K562 (cell line): Measurements from ENCODE around the gene LRRC7.

Experiments
- BRCA1 ChIP-seq, 2 experiments: fragments of 450-650 bp in 1 of 2; sonication (generic) in 1 of 2; formaldehyde crosslinking in 1 of 2; IDR thresholded peaks; 2 replicates each; pipeline versions ENCODE4 v1.5.0 to v1.6.1; 2017 to 2020; ENCODE audit warnings: mild to moderate bottlenecking in 1 of 2, missing genetic modification reagents in 1 of 2
- CTCF ChIP-seq, 3 experiments: IDR thresholded peaks in 2 of 3; conservative IDR thresholded peaks in 1 of 3; 2 replicates each; pipeline ENCODE4 v1.5.1; 2011 to 2012; ENCODE audit warnings: low read length in 3 of 3, mild to moderate bottlenecking in 3 of 3, control low read depth in 2 of 3, improper control_type of control experiment in 1 of 3, inconsistent platforms in 1 of 3, low read depth in 1 of 3, mixed read lengths in 1 of 3, moderate library complexity in 1 of 3; ENCODE audit not compliant: insufficient read depth in 2 of 3
- DPF2 ChIP-seq: fragments of 450-650 bp; IDR thresholded peaks from 2 replicates; pipeline ENCODE4 v1.6.1; 2016
- ETV6 ChIP-seq, 3 experiments: fragments of 150-350 bp in 1 of 3; sonication (generic) in 1 of 3; formaldehyde crosslinking in 1 of 3; IDR thresholded peaks; 2 replicates each; pipeline versions ENCODE4 v1.6.1 to v1.8.0; 2014 to 2022; ENCODE audit warnings: borderline replicate concordance in 2 of 3, low read depth in 2 of 3, antibody characterized with exemption in 1 of 3, low read length in 1 of 3, mild to moderate bottlenecking in 1 of 3, missing genetic modification reagents in 1 of 3
- MAFK ChIP-seq: IDR thresholded peaks from 2 replicates; pipeline ENCODE4 v1.6.1; 2011; ENCODE audit warnings: low read length, improper control_type of control experiment
- MAX ChIP-seq: sonication (generic); formaldehyde crosslinking; IDR thresholded peaks from 2 replicates; pipeline ENCODE4 v1.9.0; 2022; ENCODE audit warnings: mild to moderate bottlenecking, missing genetic modification reagents
- MCM3 ChIP-seq: fragments of 450-650 bp; IDR thresholded peaks from 2 replicates; pipeline ENCODE4 v1.6.1; 2016
- POLR2A ChIP-seq: fragments of 450-650 bp; conservative IDR thresholded peaks from 2 replicates; pipeline ENCODE4 v1.6.1; 2016
- RBM14 ChIP-seq: fragments of 200-400 bp; formaldehyde crosslinking; IDR thresholded peaks from 2 replicates; pipeline ENCODE4 v1.6.1; 2018; ENCODE audit warnings: low read depth, mild to moderate bottlenecking, low read length, moderate library complexity, borderline replicate concordance; ENCODE audit not compliant: insufficient read depth
- TARDBP ChIP-seq: fragments of 450-650 bp; IDR thresholded peaks from 2 replicates; pipeline ENCODE4 v1.6.1; 2016
- ZNF224 ChIP-seq: sonication (generic); formaldehyde crosslinking; IDR thresholded peaks from 2 replicates; pipeline ENCODE4 v1.8.0; 2022; ENCODE audit warnings: mild to moderate bottlenecking, missing genetic modification reagents
- TF ChIP-seq, protein P1 (sequence below): fragments of 250-450 bp; sonication (Bioruptor Pico); IDR thresholded peaks from 2 replicates; pipeline ENCODE4 v1.5.0; 2021; ENCODE audit warnings: mild to moderate bottlenecking, borderline replicate concordance
- TF ChIP-seq, protein P2 (sequence below), 2 experiments: fragments of 450-650 bp; formaldehyde crosslinking in 1 of 2; IDR thresholded peaks; 2 replicates each; pipeline versions ENCODE4 v1.4.0 to v1.6.1; 2014 to 2020; ENCODE audit warnings: mild to moderate bottlenecking in 2 of 2, borderline replicate concordance in 1 of 2, low read depth in 1 of 2

DNA sequence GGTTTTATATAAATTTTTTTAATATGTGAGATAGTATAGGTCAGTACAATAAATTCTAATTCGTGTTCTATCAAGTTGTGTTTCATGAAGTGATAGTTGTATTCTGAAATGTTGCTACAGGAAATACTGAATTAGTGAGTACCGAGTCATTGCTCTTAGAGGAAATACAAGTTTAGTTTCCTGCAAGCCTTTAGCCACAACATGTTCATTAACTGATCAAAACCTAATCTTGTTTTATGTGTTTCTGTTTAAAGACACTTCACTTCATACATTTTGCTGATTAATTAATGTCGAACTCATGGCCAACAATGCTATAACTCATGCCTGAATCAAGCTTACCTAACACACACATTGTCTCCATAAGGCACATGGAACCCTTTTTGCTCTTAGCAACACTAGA lies 43.6 kb downstream of the LRRC7 start:
- TF ChIP-seq POLR2A (no peak), ETV6 (IDR thresholded peaks at IDR 0.05; ENCODE audit: borderline replicate concordance in 1 of 2, low read depth in 2 of 2, low read length in 1 of 2) (no peak), ETV6 (CRISPR knock-in tag; IDR thresholded peaks at IDR 0.05; ENCODE audit: borderline replicate concordance) (no peak), CTCF (IDR thresholded peaks at IDR 0.05 in 2 of 3, conservative IDR thresholded peaks at IDR 0.05 in 1 of 3; ENCODE audit: insufficient read depth in 2 of 3, low read depth in 1 of 3, low read length in 3 of 3) (no peak), TARDBP (no peak), DPF2 (no peak), MAFK (no peak), MCM3 (no peak), MAX (no peak), BRCA1 (IDR thresholded peaks at IDR 0.05) (no peak), BRCA1 (CRISPR knock-in tag; IDR thresholded peaks at IDR 0.05) (no peak), RBM14 (no peak), ZNF224 (CRISPR knock-in tag) (no peak)
- TF ChIP-seq, protein P1, sequence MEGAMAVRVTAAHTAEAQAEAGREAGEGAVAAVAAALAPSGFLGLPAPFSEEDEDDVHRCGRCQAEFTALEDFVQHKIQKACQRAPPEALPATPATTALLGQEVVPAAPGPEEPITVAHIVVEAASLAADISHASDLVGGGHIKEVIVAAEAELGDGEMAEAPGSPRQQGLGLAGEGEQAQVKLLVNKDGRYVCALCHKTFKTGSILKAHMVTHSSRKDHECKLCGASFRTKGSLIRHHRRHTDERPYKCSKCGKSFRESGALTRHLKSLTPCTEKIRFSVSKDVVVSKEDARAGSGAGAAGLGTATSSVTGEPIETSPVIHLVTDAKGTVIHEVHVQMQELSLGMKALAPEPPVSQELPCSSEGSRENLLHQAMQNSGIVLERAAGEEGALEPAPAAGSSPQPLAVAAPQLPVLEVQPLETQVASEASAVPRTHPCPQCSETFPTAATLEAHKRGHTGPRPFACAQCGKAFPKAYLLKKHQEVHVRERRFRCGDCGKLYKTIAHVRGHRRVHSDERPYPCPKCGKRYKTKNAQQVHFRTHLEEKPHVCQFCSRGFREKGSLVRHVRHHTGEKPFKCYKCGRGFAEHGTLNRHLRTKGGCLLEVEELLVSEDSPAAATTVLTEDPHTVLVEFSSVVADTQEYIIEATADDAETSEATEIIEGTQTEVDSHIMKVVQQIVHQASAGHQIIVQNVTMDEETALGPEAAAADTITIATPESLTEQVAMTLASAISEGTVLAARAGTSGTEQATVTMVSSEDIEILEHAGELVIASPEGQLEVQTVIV, result no peak
- TF ChIP-seq, protein P2, sequence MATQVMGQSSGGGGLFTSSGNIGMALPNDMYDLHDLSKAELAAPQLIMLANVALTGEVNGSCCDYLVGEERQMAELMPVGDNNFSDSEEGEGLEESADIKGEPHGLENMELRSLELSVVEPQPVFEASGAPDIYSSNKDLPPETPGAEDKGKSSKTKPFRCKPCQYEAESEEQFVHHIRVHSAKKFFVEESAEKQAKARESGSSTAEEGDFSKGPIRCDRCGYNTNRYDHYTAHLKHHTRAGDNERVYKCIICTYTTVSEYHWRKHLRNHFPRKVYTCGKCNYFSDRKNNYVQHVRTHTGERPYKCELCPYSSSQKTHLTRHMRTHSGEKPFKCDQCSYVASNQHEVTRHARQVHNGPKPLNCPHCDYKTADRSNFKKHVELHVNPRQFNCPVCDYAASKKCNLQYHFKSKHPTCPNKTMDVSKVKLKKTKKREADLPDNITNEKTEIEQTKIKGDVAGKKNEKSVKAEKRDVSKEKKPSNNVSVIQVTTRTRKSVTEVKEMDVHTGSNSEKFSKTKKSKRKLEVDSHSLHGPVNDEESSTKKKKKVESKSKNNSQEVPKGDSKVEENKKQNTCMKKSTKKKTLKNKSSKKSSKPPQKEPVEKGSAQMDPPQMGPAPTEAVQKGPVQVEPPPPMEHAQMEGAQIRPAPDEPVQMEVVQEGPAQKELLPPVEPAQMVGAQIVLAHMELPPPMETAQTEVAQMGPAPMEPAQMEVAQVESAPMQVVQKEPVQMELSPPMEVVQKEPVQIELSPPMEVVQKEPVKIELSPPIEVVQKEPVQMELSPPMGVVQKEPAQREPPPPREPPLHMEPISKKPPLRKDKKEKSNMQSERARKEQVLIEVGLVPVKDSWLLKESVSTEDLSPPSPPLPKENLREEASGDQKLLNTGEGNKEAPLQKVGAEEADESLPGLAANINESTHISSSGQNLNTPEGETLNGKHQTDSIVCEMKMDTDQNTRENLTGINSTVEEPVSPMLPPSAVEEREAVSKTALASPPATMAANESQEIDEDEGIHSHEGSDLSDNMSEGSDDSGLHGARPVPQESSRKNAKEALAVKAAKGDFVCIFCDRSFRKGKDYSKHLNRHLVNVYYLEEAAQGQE (IDR thresholded peaks at IDR 0.05; ENCODE audit: borderline replicate concordance), result no peak
- TF ChIP-seq, protein P2 (CRISPR knock-in tag; IDR thresholded peaks at IDR 0.05; ENCODE audit: low read depth), result no peak
